ENCODE measurements around the gene PROZ.

Gene PROZ

DNA sequence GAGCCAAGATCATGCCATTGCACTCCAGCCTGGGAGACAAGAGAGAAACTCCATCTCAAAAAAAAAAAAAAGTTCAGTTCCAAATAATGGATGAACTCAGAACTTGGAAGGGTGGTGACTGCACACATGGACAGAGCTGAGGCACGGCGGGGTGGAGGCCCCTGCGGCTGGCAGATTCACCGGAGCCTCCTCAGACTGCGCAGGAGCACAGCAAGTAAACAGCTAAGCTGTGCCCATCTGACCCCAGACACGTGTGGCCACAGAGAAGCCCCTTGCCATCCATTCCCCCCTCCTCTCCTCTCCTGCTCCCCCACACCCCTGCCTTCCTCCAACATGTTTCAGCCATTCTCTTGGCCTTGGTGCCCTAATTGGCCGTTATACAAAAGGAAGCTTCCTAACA is 15.6 kb upstream of the PROZ start:
- no peak for DNase-seq

DNA sequence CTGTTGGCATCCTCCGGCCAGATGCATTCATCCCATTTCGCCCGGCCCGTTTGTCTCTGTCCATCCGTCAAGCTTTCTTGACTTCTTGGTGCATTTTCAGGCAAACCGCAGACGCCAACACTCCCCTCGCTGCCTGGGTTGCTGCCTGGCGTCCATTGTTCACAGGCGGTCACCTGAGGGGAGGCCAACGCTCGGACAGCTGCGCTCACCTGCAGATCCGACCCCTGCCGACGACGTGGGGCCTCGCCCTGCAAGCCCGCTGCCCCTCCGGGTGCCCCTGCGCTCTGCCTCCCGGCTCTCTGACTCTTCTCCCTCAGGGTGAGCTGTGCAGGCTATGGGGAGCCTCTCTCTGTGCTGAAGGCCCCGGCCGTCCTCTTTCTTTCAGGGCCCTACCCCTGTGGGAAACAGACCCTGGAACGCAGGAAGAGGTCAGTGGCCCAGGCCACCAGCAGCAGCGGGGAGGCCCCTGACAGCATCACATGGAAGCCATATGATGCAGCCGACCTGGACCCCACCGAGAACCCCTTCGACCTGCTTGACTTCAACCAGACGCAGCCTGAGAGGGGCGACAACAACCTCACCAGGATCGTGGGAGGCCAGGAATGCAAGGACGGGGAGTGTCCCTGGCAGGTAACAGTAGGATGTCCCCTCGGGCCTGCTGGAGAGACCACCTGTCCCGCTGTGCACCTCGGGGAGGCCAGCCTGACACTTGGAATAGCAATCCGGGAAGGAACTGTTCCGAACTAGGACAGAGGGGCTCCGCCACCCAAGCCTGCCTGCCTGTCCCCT is 14.8 kb upstream of the PROZ start:
- no peak for DNase-seq

DNA sequence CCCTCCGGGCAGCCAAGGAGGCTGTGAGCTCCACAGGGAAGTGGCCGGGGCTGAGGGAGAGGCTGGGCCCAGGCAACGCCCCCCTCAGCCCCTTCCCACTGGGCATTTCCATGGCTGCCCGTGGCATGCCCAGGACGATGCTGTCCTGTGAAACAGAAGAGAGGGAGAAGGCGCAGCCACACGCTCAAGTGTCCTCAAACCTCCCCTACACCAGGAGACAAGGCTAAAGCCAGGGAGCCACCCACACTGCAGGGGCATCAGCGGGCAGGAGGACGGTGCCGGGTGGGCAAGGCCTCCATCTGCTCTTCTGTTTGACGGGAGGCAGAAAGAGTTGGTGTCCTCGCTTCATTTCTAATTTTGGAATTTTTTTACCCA is 14.2 kb upstream of the PROZ start:
- DNase-seq = no peak

DNA sequence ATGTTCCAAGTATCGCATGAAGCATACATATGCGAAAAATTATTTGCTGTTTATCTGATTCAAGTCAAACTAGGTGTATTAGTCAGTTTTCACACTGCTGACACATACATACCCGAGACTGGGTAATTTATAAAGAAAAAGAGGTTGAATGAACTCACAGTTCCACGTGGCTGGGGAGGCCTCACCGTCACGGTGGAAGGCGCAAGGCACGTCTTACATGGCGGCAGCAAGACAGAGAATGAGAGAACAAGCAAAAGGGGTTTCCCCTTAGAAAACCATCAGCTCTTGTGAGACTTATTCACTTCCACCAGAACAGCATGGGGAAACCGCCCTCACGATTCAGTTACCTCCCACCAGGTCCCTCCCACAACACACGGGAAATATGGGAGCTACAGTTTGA is 13.0 kb upstream of the PROZ start:
- DNase-seq = no peak

DNA sequence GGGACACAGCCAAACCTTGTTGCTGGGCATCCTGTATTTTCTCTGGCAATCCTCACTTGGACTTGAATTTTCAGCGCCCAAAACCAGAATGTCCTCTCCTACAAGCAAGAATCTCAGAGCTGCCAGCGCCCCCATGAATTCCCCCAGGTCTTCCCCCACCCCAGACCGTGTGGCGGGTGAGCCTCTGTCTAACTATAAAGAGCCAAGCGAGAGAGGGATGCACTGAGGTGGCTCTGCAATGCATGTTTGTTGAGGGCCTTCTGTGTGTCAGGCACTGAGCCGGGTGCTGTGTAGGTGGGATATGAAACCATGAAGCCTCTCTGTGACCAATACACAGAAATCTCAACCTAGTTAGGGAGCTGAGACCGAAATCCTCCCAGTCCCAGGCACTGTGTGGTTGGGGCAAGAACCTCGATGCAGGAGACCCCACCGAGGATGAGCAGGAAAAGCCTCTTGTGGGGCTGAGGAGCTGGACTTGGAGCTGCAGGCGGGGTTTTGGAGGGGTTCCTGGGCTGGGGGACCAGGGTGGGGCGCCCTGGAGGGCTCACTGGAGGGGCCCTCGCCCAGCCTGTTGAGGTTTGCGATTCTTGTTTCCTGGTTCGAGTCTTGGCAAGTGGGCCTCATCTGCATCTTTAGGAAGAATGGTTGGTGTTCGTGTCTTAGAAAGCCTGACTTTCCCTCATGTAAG is 12.4 kb upstream of the PROZ start:
- DNase-seq = no peak

DNA sequence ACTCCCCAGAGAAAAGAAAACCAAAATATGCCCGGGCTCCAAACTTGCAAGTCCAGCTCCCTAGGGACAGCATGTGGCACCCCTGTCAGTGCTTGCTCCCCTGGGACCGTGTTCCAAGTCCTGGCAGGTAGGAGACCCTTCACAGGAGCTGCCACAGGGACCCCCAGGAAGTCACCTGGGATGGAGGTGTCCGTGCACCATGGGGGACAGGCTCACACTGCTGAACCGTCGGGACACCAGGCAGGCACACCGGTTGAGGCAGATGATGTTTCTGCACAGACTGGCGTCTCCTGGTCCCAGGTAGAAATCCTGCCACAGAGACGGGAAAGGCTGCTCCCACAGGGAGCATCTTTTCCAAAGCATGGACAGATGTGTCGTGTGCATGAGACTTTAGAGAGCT is 11.7 kb upstream of the PROZ start:
- no peak for DNase-seq

DNA sequence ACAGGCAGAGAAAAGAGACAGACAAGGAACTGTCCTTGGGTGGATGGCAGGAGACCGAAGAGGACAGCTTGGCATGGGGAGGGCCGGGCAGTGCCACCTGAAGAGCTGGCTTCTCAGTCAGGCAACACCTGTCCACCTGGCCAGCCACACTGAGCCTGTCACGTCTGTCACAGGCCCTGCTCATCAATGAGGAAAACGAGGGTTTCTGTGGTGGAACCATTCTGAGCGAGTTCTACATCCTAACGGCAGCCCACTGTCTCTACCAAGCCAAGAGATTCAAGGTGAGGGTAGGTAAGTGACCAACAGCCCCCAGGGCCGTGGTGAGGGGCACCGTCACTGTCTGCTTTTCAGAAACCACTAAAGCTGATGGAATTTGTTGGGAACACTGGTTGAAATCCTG is 11.2 kb upstream of the PROZ start:
- no peak for DNase-seq

DNA sequence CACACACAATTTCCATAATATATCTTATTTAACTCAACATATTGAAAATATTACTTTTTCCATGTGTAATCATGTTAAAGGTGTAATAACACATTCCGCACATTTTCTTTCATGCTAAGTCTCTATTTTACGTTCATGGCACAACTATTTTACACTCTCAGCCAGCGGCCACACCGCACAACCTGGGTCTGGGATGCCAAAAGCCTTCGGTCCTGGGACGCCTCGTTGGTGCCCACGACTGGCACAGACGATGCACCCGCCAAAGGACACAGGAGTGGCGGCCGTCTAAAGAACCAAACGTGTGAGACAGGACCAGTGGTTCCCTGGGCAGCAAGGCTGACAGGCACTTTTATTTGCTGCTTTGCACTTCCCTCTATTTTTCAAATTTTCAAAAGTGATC is 10.0 kb upstream of the PROZ start:
- no peak for DNase-seq

DNA sequence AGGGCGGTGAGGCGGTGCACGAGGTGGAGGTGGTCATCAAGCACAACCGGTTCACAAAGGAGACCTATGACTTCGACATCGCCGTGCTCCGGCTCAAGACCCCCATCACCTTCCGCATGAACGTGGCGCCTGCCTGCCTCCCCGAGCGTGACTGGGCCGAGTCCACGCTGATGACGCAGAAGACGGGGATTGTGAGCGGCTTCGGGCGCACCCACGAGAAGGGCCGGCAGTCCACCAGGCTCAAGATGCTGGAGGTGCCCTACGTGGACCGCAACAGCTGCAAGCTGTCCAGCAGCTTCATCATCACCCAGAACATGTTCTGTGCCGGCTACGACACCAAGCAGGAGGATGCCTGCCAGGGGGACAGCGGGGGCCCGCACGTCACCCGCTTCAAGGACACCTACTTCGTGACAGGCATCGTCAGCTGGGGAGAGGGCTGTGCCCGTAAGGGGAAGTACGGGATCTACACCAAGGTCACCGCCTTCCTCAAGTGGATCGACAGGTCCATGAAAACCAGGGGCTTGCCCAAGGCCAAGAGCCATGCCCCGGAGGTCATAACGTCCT is 9.4 kb upstream of the PROZ start:
- no peak for DNase-seq

DNA sequence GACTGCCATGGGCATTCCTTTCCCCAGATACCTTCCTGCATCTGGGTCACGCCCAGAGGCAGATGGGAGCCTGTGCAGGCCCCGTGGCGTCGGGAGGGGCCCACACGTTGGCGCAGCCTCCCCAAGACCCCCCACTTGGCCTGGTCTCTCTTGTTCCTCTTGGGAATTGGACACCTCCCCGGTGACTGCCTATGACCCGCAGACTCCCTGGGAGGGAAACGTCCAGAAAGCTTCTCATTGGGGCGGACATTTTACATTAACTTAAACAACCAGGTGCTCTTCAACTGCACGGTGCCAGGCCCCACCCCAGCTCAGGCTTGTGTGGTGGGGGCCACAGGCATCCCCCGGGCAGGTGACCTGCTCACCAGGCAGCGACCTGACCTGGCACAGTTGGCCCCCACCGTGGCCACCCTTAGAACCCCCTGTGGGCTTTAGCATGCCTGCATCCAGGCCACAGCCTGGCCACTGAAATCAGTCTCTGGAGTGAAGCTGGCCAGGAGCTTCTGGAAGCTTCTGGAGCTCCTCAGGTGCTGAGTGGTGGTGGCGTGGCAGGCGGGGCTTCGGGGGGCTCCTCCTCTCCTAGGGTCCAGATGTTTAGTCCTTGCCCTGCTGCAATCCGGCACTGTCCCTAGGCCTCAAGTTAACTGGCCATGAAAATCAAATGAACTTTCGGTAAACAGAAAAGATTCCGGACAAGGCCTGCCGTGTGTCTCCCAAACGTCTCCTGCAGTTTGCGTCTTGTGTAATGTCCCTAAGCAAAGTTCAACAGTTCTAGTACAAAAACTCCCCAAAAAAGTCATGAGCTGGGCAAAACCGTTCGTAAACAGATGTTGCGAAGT is 8.5 kb upstream of the PROZ start:
- no peak for DNase-seq

DNA sequence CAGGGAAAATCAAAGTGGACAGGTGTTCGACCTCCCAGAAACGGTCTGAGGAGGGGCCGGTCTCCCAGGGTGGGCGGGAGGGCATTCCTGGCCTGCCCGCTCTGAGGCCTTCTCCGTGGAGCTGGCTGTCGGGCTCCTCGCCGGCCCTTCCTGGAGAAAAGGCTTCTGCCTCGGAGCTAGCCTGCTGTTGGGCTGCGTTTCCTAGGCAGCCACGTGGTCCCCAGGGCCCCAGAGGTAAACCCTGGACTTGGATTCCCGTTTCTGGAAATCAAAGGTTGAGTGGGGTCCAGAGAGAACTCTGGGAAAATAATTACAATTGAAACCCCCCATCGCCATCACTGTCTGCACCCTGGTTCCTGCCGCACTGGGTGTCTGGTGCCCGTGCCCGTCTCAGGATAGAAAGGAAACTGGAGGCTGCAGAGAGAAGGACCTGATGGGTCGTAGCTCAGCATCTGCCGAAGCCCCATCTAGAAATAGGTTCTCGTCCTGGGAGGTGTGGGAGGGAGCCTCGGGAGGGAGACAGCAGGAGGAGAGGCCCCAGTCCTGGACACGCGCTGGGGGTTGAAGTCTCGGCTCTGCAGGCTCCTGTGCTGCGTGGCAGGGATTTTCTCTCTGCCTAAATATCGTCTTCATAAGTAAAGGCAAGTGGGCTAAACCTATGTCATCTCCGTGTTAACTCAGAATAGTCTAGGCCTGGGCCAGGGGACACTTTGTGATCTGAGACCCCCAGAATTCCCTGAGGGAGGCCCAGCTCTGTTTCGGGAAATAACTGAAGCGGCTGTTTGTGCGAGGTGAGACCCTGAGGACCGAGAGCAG is 7.7 kb upstream of the PROZ start:
- DNase-seq = no peak

DNA sequence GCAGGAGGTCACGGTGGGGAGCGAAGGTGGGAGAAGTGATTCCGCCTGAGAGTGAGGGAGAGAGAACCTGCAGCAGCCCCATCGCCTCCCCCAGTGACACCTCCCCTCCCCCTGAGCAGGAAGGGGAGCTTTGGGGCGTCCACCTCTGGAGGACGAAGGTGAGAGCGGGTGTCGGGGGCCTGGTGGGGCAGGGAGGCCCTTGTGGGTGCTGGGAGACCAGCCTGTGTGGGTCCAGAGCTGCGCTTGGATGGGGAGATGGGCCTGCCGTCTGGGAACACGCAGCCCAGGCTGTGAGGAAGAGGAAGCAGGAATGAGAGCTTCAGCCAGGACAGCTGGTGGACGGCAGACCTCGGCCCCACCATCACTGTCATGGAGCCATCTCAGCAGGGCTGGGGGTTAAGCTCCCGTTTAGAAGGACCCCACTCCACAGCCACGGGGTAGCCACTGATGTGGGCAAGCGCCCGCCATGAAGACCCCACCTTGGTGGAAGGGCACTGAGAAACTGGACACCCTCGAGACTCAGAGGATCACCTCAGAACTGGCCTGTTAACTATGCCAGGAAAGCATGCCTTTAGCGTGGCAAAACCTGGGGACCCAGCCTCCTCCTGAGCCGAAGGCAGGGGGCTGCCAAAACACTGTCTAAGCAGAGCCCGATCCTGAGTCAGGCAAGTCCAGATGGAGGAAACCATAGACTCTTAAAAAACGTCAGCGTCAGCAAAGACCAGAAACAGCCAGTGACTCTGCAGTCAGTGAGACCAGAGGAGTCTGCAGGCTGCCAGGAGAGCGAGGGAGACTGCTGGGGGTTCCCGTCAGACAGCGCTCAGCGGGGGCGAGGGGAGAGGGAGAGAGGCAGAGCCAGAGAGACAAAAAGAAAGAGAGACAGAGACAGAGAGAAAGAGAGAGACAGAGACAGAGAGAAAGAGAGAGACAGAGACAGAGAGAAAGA is 6.4 kb upstream of the PROZ start:
- no peak for DNase-seq

DNA sequence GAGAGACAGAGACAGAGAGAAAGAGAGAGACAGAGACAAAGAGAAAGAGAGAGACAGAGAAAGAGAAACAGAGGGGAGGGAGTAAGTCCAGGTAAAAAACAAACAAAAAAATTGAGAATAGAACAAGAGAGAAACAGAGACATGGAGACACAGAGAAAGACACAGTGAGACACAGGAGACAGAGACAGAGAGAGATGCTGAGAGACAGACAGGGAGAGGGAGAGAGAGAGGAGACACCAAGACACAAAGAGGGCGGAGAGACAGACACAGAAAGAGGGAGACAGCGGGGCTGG is 5.8 kb upstream of the PROZ start:
- no peak for DNase-seq

DNA sequence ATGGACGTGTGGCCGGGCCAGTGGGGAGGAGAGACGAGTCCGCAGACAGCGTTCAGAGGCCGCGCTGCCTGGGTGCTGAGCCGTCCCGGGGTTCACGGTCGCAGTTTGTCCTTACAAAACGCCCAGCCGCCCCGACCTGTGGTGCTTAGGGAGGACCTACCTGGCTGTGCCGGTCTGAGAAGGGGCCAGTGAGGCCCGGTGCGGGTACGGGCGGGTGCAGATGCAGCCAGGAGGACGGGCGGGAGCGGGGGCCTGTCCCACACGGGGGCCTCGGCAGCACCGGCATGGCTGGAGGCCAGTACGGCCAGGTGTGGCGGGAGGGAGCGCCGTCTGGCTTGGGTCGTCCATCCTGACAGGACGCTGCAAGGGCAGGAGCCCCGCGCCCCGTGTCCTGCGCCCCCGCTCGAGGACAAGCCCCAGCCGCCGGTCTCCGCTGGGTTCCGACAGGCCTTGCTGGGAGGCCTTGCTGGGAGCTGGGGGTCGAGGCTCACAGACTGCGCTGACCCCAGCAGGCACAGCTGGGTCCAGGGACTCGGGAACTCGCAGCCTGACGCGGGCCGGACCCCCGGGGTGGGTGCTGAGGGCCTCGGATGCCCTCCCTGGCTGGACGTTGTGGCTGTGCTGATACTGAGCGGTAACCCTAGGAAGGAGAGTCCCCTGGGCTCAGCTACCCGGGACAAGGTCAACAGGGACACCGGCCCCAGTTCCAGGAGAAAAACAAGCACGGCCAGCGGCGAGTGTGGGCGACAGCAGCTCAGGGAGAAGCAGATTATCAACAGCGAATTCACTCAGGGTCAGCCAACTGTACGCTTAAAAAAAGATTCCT is 5.3 kb upstream of the PROZ start:
- no peak for DNase-seq

DNA sequence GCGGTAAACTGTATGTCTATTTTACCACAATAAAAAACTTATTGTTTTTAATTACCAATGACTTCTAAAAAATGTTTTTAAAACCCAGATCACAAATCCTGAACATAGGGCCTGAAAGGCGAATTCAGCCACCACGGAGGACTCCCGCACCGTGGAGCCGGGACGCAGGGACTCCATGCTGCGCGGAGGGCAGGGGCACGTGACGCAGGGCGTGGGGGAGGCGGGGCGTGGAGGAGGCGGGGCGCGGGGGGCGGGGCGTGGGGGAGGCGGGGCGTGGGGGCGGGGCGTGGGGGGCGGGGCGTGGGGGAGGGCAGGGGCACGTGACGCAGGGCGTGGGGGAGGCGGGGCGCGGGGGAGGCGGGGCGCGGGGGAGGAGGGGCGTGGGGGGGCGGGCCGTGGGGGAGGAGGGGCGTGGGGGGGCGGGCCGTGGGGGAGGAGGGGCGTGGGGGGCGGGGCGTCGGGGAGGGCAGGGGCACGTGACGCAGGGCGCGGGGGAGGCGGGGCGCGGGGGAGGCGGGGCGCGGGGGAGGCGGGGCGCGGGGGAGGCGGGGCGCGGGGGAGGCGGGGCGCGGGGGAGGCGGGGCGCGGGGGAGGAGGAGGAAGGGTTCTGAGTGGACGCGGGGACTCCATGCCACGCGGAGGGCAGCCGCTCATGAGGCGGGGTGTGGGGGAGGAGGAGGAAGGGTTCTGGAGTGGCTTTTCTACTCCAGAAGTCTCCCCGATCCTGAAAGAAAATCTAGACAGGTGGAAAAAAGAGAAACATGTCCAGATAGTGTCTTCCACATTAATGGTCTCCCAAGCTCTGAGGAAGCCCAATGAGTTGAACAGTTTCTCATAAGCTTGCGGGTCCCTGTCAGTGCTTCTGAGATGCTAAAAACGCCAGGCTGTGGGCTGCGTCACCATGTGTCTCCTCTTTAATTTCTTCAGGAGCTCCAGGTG is 4.4 kb upstream of the PROZ start:
- peak; percentile 4 for DNase-seq

DNA sequence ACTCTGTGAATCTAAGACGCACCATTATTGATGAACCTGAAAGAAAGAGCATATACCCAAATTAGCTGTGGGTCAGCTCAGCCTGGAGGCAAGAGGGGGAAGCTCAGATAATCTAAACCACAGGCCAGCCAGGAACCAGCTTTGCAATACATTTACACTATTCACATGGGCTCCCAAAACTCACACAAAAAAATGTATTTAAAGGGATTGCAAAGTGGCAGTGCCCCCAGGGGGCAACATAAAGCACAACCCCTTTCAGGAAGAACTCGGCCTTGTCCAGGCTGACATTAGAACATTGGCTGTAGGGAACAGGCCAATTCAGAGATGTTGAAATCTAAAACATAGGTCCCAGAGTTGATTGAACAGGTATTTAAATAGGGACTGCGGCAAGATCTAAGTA is 3.2 kb upstream of the PROZ start:
- no peak for DNase-seq

DNA sequence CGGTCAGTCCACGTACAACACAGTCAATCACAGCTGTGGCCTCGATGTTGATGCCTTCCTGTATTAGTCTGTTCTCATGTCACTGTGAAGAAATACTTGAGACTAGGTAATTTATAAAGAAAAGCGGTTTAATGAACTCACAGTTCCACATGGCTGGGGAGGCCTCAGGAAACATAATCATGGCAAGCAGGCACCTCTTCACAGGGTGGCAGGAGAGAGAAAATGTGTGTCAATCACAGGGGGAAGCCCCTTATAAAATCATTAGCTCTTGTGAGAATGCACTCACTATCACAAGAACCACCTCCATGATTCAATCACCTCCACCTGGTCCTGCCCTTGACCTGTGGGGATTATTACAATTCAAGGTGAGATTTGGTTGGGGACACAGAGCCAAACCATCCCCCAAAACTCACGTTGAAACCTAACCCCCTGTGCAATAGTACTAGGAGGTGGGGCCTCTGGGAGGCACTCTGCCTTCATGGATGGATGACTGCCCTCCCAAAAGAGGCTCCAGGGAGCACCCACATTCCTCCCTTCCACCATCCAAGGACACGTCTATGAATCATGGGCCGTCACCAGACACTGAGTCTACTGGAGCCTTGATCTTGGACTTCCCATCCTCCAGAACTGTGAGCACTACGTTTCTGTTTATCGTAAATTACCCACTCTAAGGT is 2.3 kb upstream of the PROZ start:
- DNase-seq = no peak

DNA sequence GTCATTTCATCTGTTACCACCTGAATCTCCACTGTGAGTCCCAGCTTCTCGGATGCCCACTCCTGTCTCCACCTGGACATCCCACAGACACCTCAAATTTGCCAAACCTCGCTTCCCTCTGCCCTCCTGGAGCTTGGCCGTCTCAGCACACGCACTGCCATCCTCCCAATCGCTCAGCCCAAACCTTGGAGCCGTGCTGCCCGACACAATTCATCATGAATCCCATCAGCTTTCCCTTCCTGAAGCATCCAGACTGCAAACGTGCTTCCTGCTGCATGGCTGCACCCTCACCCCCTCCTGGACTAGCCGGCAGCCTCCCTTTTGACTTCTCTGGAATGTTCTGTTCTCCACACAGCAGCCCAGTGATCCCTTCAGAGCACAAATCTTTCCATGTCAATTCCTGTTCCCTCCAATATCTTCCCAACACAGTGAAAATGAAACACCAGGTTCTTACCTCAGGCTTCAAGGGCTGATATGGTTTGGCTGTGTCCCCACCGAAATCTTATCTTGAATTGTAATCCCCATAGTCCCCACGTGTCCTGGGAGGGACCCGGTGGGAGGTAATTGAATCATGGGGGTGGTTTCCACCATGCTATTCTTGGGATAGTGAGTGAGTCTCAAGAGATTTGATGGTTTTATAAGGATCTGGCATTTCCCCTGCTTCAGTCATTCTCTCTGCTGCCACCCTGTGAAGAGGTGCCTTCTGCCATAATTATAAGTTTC is 1.1 kb upstream of the PROZ start:
- no peak for DNase-seq
